HepG2 (cell line): Measurements from ENCODE around the gene CKS1B. TPM values are rescaled to one million over a fixed set of nuclear protein-coding genes. Genes with fewer than 3 reads are reported as not detected.

ENCODE experiments used
- ARID4A ChIP-seq: sonication (generic); formaldehyde crosslinking; IDR thresholded peaks from 2 replicates; pipeline ENCODE4 v1.5.0; 2020; ENCODE audit warnings: mild to moderate bottlenecking, missing genetic modification reagents, borderline replicate concordance
- DBP ChIP-seq: sonication (generic); formaldehyde crosslinking; IDR thresholded peaks from 2 replicates; pipeline ENCODE4 v1.4.0; 2020; ENCODE audit warnings: missing genetic modification reagents; ENCODE audit errors: not compliant biosample characterization
- ELF1 ChIP-seq: sonication (generic); formaldehyde crosslinking; IDR thresholded peaks from 2 replicates; pipeline ENCODE4 v1.4.0; 2020; ENCODE audit warnings: missing genetic modification reagents
- ELF4 ChIP-seq: sonication (generic); formaldehyde crosslinking; IDR thresholded peaks from 2 replicates; pipeline ENCODE4 v1.5.0; 2020; ENCODE audit warnings: missing genetic modification reagents, mild to moderate bottlenecking, moderate library complexity, borderline replicate concordance
- GTF3A ChIP-seq: sonication (generic); formaldehyde crosslinking; conservative IDR thresholded peaks from 2 replicates; pipeline ENCODE4 v1.4.0; 2020; ENCODE audit warnings: mild to moderate bottlenecking, missing genetic modification reagents
- MTF1 ChIP-seq: sonication (generic); formaldehyde crosslinking; IDR thresholded peaks from 2 replicates; pipeline ENCODE4 v1.5.0; 2020; ENCODE audit warnings: missing genetic modification reagents
- SMAD1 ChIP-seq: sonication (generic); formaldehyde crosslinking; IDR thresholded peaks from 2 replicates; pipeline ENCODE4 v1.4.0; 2020; ENCODE audit warnings: missing genetic modification reagents, low read depth, mild to moderate bottlenecking, borderline replicate concordance
- SOX5 ChIP-seq: IDR thresholded peaks from 2 replicates; pipeline ENCODE4 v1.6.1; 2016; ENCODE audit warnings: borderline replicate concordance
- SOX6 ChIP-seq, 2 experiments: fragments of 450-650 bp in 1 of 2; sonication (generic) in 1 of 2; formaldehyde crosslinking in 1 of 2; IDR thresholded peaks; 2 replicates each; pipeline versions ENCODE4 v1.4.0 to v1.6.1; 2017 to 2020; ENCODE audit warnings: antibody characterized with exemption in 1 of 2, mild to moderate bottlenecking in 1 of 2, missing genetic modification reagents in 1 of 2
- ZBTB26 ChIP-seq: IDR thresholded peaks from 2 replicates; pipeline ENCODE4 v1.6.1; 2016; ENCODE audit warnings: missing compliant biosample characterization, missing genetic modification reagents, borderline replicate concordance
- ZBTB42 ChIP-seq: sonication (generic); formaldehyde crosslinking; IDR thresholded peaks from 2 replicates; pipeline ENCODE4 v1.5.0; 2020; ENCODE audit warnings: mild to moderate bottlenecking, missing genetic modification reagents
- ZNF512B ChIP-seq: sonication (generic); formaldehyde crosslinking; IDR thresholded peaks from 2 replicates; pipeline ENCODE4 v1.5.1; 2020; ENCODE audit warnings: missing genetic modification reagents, mild to moderate bottlenecking, borderline replicate concordance
- ZNF619 ChIP-seq: sonication (generic); formaldehyde crosslinking; IDR thresholded peaks from 2 replicates; pipeline ENCODE4 v1.4.0; 2020; ENCODE audit warnings: mild to moderate bottlenecking, missing genetic modification reagents
- ZNF709 ChIP-seq: sonication (generic); formaldehyde crosslinking; IDR thresholded peaks from 2 replicates; pipeline ENCODE4 v1.5.0; 2020; ENCODE audit warnings: mild to moderate bottlenecking, missing genetic modification reagents
- ZNF713 ChIP-seq: sonication (generic); formaldehyde crosslinking; IDR thresholded peaks from 2 replicates; pipeline ENCODE4 v1.4.0; 2020; ENCODE audit warnings: mild to moderate bottlenecking, missing genetic modification reagents
- ZNF761 ChIP-seq: sonication (generic); formaldehyde crosslinking; conservative IDR thresholded peaks from 2 replicates; pipeline ENCODE4 v1.4.0; 2020; ENCODE audit warnings: mild to moderate bottlenecking, missing genetic modification reagents
- ZSCAN25 ChIP-seq: sonication (generic); formaldehyde crosslinking; IDR thresholded peaks from 2 replicates; pipeline ENCODE4 v1.8.0; 2022; ENCODE audit warnings: mild to moderate bottlenecking, missing genetic modification reagents
- polyA plus RNA-seq, 8 experiments: library from polyadenylated mRNA; depleted of rRNA in 3 of 8; stranded (reverse) in 7 of 8; unstranded in 1 of 8; fragments of >200 nt; fragmentation: Illumina TruSeq in 4 of 8; extraction: Trizol in 4 of 8; gene quantifications; 2 replicates each; pipeline versions ENCODE4 v1.2.1 to v1.2.3, GENCODE V29; 2011 to 2016; ENCODE audit warnings: low read depth in 4 of 8, missing spikeins in 1 of 8, mixed read lengths in 1 of 8; ENCODE audit not compliant: insufficient read depth in 1 of 8
- total RNA-seq, 5 experiments: library from RNA; depleted of rRNA; stranded (reverse); fragments of >200 nt; fragmentation: Illumina TruSeq; extraction: Trizol; gene quantifications; 2 replicates each; pipeline ENCODE4 v1.2.3, GENCODE V29; 2016; ENCODE audit warnings: low read depth in 1 of 5
- TF ChIP-seq, protein P1 (sequence below): fragments of 450-650 bp; IDR thresholded peaks from 2 replicates; pipeline ENCODE4 v1.6.1; 2016

CKS1B gene
- total and polyA plus RNA-seq, 2 of the 13 experiments (the other 11 are each of a cell fraction or from before 2014, with no cell fraction given), result 217 to 222 TPM

DNA sequence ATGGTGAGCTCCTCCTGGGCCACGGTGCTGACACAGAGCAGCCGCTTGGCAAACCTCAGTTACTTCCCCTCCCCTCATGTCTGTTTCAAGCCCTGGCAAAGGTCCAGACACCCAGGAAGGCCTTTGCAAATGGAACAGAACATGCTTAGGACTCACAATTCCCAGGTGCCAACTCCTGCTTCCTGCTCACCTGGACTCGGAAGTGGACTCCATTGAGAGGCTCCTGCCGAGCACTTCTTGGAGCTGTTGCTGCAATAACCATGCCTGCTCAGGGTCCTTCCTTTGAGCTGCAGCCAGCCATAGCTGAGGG lies 48.4 kb downstream of the CKS1B start (continued):
- TF ChIP-seq ARID4A (CRISPR knock-in tag), result no peak; the same call in 1 of the 2 replicates
- peak; percentile 42; the same call in 1 of the 2 replicates for TF ChIP-seq ELF1
- TF ChIP-seq ZSCAN25 (CRISPR knock-in tag), result no peak
- TF ChIP-seq MTF1, result no peak
- no peak for TF ChIP-seq ZNF619 (CRISPR knock-in tag)
- TF ChIP-seq ZNF713, result no peak
- TF ChIP-seq SMAD1 (CRISPR knock-in tag), result no peak
- no peak for TF ChIP-seq GTF3A
- TF ChIP-seq ZBTB42 (CRISPR knock-in tag), result no peak
- no peak for TF ChIP-seq ZNF709
- no peak for TF ChIP-seq ELF4 (CRISPR knock-in tag)
- TF ChIP-seq SOX6 (IDR thresholded peaks at IDR 0.05), result no peak
- peak; percentile 30 for TF ChIP-seq SOX6 (CRISPR knock-in tag; IDR thresholded peaks at IDR 0.05)
- no peak for TF ChIP-seq ZNF761 (CRISPR knock-in tag)
- TF ChIP-seq ZNF512B (CRISPR knock-in tag), result no peak
- no peak for TF ChIP-seq SOX5 (CRISPR knock-in tag)
- no peak for TF ChIP-seq DBP (CRISPR knock-in tag)
- TF ChIP-seq, protein P1, sequence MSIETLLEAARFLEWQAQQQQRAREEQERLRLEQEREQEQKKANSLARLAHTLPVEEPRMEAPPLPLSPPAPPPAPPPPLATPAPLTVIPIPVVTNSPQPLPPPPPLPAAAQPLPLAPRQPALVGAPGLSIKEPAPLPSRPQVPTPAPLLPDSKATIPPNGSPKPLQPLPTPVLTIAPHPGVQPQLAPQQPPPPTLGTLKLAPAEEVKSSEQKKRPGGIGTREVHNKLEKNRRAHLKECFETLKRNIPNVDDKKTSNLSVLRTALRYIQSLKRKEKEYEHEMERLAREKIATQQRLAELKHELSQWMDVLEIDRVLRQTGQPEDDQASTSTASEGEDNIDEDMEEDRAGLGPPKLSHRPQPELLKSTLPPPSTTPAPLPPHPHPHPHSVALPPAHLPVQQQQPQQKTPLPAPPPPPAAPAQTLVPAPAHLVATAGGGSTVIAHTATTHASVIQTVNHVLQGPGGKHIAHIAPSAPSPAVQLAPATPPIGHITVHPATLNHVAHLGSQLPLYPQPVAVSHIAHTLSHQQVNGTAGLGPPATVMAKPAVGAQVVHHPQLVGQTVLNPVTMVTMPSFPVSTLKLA, result no peak
- no peak for TF ChIP-seq ZBTB26 (CRISPR knock-in tag)
